Neural progenitor cell (in vitro differentiated cells): Measurements from ENCODE around the gene DDX31. TPM values are rescaled to one million over a fixed set of nuclear protein-coding genes. Genes with fewer than 3 reads are reported as not detected.

Source experiments
- DNase-seq: peaks from one replicate; pipeline ENCODE4 v3.0.0-alpha.2; 2016; ENCODE audit warnings: low spot score
- H2AFZ ChIP-seq: fragments of 200-600 bp; sonication (generic); replicated peaks from 2 replicates; pipeline ENCODE4 v1.6.1; 2016; ENCODE audit warnings: antibody characterized with exemption
- H3F3A ChIP-seq: fragments of 200-600 bp; sonication (generic); 2 replicates; pipeline ENCODE4 v1.6.1; 2016; ENCODE audit warnings: antibody characterized with exemption, low read depth
- H3K27ac ChIP-seq: fragments of 200-600 bp; sonication (generic); 2 replicates; pipeline ENCODE4 v1.5.1; 2016; ENCODE audit warnings: mild to moderate bottlenecking
- H3K27me3 ChIP-seq: fragments of 200-600 bp; sonication (generic); 2 replicates; pipeline ENCODE4 v1.6.1; 2016; ENCODE audit warnings: mild to moderate bottlenecking, moderate library complexity
- H3K36me3 ChIP-seq: fragments of 200-600 bp; sonication (generic); 2 replicates; pipeline ENCODE4 v1.5.1; 2016
- H3K4me1 ChIP-seq: fragments of 200-600 bp; sonication (generic); 2 replicates; pipeline ENCODE4 v1.6.1; 2016; ENCODE audit warnings: mixed run types
- H3K4me2 ChIP-seq: fragments of 200-600 bp; sonication (generic); 2 replicates; pipeline ENCODE4 v1.6.1; 2016
- H3K4me3 ChIP-seq: fragments of 200-600 bp; sonication (generic); 2 replicates; pipeline ENCODE4 v1.5.1; 2016
- H3K79me2 ChIP-seq: fragments of 200-600 bp; sonication (generic); 2 replicates; pipeline ENCODE4 v1.6.1; 2016; ENCODE audit warnings: low read depth
- H3K9ac ChIP-seq: fragments of 200-600 bp; sonication (generic); 2 replicates; pipeline ENCODE4 v1.6.1; 2016
- H3K9me3 ChIP-seq: fragments of 200-600 bp; sonication (generic); 2 replicates; pipeline ENCODE4 v1.5.1; 2016; ENCODE audit warnings: low read depth
- H4K20me1 ChIP-seq: fragments of 200-600 bp; sonication (generic); 2 replicates; pipeline ENCODE4 v1.6.1; 2016; ENCODE audit warnings: low read depth
- H3K27ac Mint-ChIP-seq: 3 replicates; pipeline ENCODE4 v1.8.0; 2021; ENCODE audit warnings: mixed read lengths
- H3K27me3 Mint-ChIP-seq: 2 replicates; pipeline ENCODE4 v1.8.0; 2022; ENCODE audit warnings: low read depth, mild to moderate bottlenecking, inconsistent platforms, moderate library complexity, mixed read lengths; ENCODE audit not compliant: insufficient read depth
- H3K36me3 Mint-ChIP-seq: 3 replicates; pipeline ENCODE4 v1.8.0; 2021; ENCODE audit warnings: mixed read lengths
- H3K4me1 Mint-ChIP-seq: 3 replicates; pipeline ENCODE4 v1.8.0; 2021; ENCODE audit warnings: mixed read lengths
- H3K4me3 Mint-ChIP-seq: 3 replicates; pipeline ENCODE4 v1.8.0; 2021; ENCODE audit warnings: mild to moderate bottlenecking, moderate library complexity, mixed read lengths
- H3K9me3 Mint-ChIP-seq: 3 replicates; pipeline ENCODE4 v1.8.0; 2020; ENCODE audit warnings: mixed read lengths
- CTCF ChIP-seq: fragments of 200-600 bp; sonication (generic); IDR thresholded peaks from 2 replicates; pipeline ENCODE4 v1.5.1; 2017; ENCODE audit warnings: antibody characterized with exemption, mild to moderate bottlenecking
- EZH2 ChIP-seq: fragments of 200-600 bp; sonication (generic); IDR thresholded peaks from 2 replicates; pipeline ENCODE4 v1.6.1; 2017; ENCODE audit warnings: antibody characterized with exemption, mild to moderate bottlenecking, moderate library complexity
- EZH2phosphoT487 ChIP-seq: fragments of 200-600 bp; sonication (generic); IDR thresholded peaks from 2 replicates; pipeline ENCODE4 v1.6.1; 2017; ENCODE audit warnings: antibody characterized with exemption
- total RNA-seq: library from RNA; depleted of rRNA; stranded (reverse); fragments of >200 nt; gene quantifications from 2 replicates; pipeline ENCODE4 v1.2.3, GENCODE V29; 2015; ENCODE audit warnings: low replicate concordance

Gene DDX31
- total RNA-seq, 1 donor from 2014 or later, result 25.7 TPM

GRCh38 chr9:132628746-132629145 lies 41.0 kb downstream of the DDX31 start:
- Histone ChIP-seq H3K27me3 (no peaks in the 10 kb centered on the region), H3K4me2 (no peak overlapping the region), H3K9me3 (no peaks in the 10 kb centered on the region), H3K4me1 (no peaks in the 10 kb centered on the region), H2AFZ (no peak overlapping the region), H3F3A (no peaks in the 10 kb centered on the region), H3K9ac (no peak overlapping the region), H3K4me3 (no peak overlapping the region), H4K20me1 (no peaks in the 10 kb centered on the region), H3K36me3 (no peaks in the 10 kb centered on the region), H3K27ac (no peak overlapping the region), H3K79me2 (no peaks in the 10 kb centered on the region)
- no peak for DNase-seq
- Mint-ChIP-seq H3K27ac (no peak overlapping the region), H3K36me3 (peaks cover 30% of the 10 kb centered on the region), H3K4me1 (peaks cover 8% of the 10 kb centered on the region), H3K9me3 (no peaks in the 10 kb centered on the region), H3K4me3 (no peak overlapping the region), H3K27me3 (no peaks in the 10 kb centered on the region)
- TF ChIP-seq EZH2, result no peak
- TF ChIP-seq EZH2phosphoT487, result no peak
- TF ChIP-seq CTCF, result no peak

- Mint-ChIP-seq H3K27me3 (no peaks in the 10 kb centered on the region), H3K4me1 (peaks cover 8% of the 10 kb centered on the region), H3K9me3 (no peaks in the 10 kb centered on the region), H3K4me3 (no peak overlapping the region), H3K36me3 (peaks cover 29% of the 10 kb centered on the region), H3K27ac (no peak overlapping the region)
- Histone ChIP-seq H3K4me2 (no peak overlapping the region), H3K27me3 (no peaks in the 10 kb centered on the region), H3K4me3 (no peak overlapping the region), H3K9ac (no peak overlapping the region), H3K27ac (no peak overlapping the region), H3F3A (no peaks in the 10 kb centered on the region), H2AFZ (no peak overlapping the region), H3K9me3 (no peaks in the 10 kb centered on the region), H3K4me1 (no peaks in the 10 kb centered on the region), H4K20me1 (no peaks in the 10 kb centered on the region), H3K36me3 (no peaks in the 10 kb centered on the region), H3K79me2 (no peaks in the 10 kb centered on the region)
- TF ChIP-seq EZH2 (no peak), CTCF (no peak), EZH2phosphoT487 (no peak)
- DNase-seq, result no peak
These were observed 42.2 kb downstream of the DDX31 start for GRCh38 chr9:132627594-132627993.

- H3K27ac ChIP-seq, result no peak overlapping the region
- H4K20me1 ChIP-seq, result no peaks in the 10 kb centered on the region
- no peaks in the 10 kb centered on the region for H3K36me3 ChIP-seq
- no peaks in the 10 kb centered on the region for H3K27me3 ChIP-seq
- Mint-ChIP-seq H3K4me1 (peaks cover 8% of the 10 kb centered on the region), H3K27me3 (no peaks in the 10 kb centered on the region), H3K36me3 (peaks cover 29% of the 10 kb centered on the region), H3K9me3 (no peaks in the 10 kb centered on the region), H3K4me3 (no peak overlapping the region), H3K27ac (no peak overlapping the region)
- no peaks in the 10 kb centered on the region for H3K79me2 ChIP-seq
- H3K9ac ChIP-seq, result peak overlapping the region; percentile 37
- H3F3A ChIP-seq, result no peaks in the 10 kb centered on the region
- no peaks in the 10 kb centered on the region for H3K9me3 ChIP-seq
- H2AFZ ChIP-seq, result no peak overlapping the region
- no peak overlapping the region for H3K4me3 ChIP-seq
- no peak for DNase-seq
- TF ChIP-seq CTCF (no peak), EZH2 (no peak), EZH2phosphoT487 (no peak)
- H3K4me2 ChIP-seq, result no peak overlapping the region
- H3K4me1 ChIP-seq, result no peaks in the 10 kb centered on the region
These were observed 42.7 kb downstream of the DDX31 start for GRCh38 chr9:132627106-132627505.

GRCh38 chr9:132626285-132626684 lies 43.5 kb downstream of the DDX31 start:
- H3K27me3 Mint-ChIP-seq, result no peaks in the 10 kb centered on the region
- no peaks in the 10 kb centered on the region for H3K9me3 Mint-ChIP-seq
- Histone ChIP-seq H3K4me1 (no peaks in the 10 kb centered on the region), H3K27ac (no peak overlapping the region), H4K20me1 (no peaks in the 10 kb centered on the region), H3K9me3 (no peaks in the 10 kb centered on the region), H3F3A (no peaks in the 10 kb centered on the region), H3K36me3 (no peaks in the 10 kb centered on the region), H3K4me3 (no peak overlapping the region), H3K79me2 (no peaks in the 10 kb centered on the region), H3K4me2 (no peak overlapping the region), H3K27me3 (no peaks in the 10 kb centered on the region), H2AFZ (no peak overlapping the region), H3K9ac (no peak overlapping the region)
- TF ChIP-seq EZH2phosphoT487, result no peak
- TF ChIP-seq EZH2, result no peak
- no peak for TF ChIP-seq CTCF
- H3K27ac Mint-ChIP-seq, result peak overlapping the region; percentile 14
- no peak overlapping the region for H3K4me3 Mint-ChIP-seq
- H3K36me3 Mint-ChIP-seq, result peaks cover 29% of the 10 kb centered on the region
- H3K4me1 Mint-ChIP-seq, result peaks cover 2% of the 10 kb centered on the region
- no peak for DNase-seq
